WERI-Rb-1 (cell line): Measurements from ENCODE around the gene P2RY2.

ENCODE experiments used
- DNase-seq: peaks from one replicate; pipeline ENCODE4 v3.0.0-alpha.2; 2020
- H3K27ac ChIP-seq: fragments of 250-450 bp; sonication (Bioruptor Pico); 2 replicates; pipeline ENCODE4 v1.5.1; 2020; ENCODE audit warnings: mild to moderate bottlenecking, moderate library complexity
- H3K27me3 ChIP-seq: fragments of 250-450 bp; sonication (Bioruptor Pico); 2 replicates; pipeline ENCODE4 v1.5.1; 2021; ENCODE audit warnings: mild to moderate bottlenecking, low read depth, moderate library complexity; ENCODE audit not compliant: insufficient read depth, severe bottlenecking
- H3K36me3 ChIP-seq: fragments of 250-450 bp; sonication (Bioruptor Pico); 2 replicates; pipeline ENCODE4 v1.5.1; 2020; ENCODE audit warnings: mild to moderate bottlenecking, moderate library complexity
- H3K4me3 ChIP-seq: 2 replicates; pipeline ENCODE4 v1.5.1; 2011; ENCODE audit warnings: low read depth, mild to moderate bottlenecking, control low read depth, low read length
- H3K9me3 ChIP-seq: fragments of 250-450 bp; sonication (Bioruptor Pico); 2 replicates; pipeline ENCODE4 v1.5.1; 2021; ENCODE audit warnings: mild to moderate bottlenecking, moderate library complexity; ENCODE audit not compliant: severe bottlenecking
- TF ChIP-seq, protein P1 (sequence below): IDR thresholded peaks from 2 replicates; pipeline ENCODE4 v1.5.1; 2011; ENCODE audit warnings: low read depth, mild to moderate bottlenecking, control low read depth, inconsistent platforms, low read length

Gene P2RY2

DNA sequence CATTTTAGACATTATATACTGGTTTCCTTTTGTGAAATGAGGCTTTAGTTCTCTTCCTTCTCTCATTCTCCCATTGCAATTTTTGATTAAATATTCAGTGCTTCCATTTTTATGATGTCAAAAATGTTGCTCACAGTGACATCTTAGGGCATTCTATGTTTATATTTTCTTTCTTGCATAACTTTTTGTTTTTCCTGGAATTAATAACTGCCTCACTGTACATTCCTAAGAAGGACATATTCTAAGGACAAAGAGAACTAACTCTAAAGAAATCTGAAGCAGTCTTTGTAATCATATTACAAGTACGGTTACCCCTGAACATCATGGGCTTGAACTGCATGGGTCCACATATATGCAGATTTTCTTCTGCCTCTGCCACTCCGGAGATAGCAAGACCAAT lies 28.2 kb downstream of the P2RY2 start:
- no peak overlapping the region for H3K27ac ChIP-seq

DNA sequence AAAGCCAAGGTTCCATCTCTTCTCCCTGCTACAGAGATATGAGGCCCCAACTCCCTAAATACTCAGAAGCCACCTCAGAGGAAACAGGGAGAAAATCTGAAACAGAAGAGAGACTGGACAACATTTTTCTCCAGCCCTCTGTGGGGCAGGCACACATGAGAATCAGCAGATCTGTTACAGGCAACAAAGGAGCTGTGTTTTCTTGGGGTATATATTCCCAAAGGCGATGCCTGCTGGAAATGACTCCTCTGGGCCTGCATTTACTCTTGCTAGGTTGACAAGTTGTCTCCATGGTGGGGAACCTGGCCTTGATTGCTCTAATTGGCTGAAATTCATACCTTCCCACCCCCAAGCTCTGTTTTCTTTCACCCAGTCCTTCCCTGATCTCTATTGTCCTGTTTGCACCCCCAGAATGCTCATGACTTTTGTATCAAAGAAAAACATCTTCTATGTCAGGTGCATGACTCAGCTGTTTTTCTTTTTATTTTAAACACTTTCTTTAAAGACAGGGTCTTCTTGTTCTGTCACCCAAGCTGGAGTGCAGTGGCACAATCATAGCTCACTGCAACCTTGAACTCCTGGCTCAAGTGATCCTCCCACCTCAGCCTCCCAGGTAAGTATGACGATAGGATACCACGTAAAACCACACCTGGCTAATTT lies 30.6 kb downstream of the P2RY2 start:
- no peaks in the 10 kb centered on the region for H3K9me3 ChIP-seq
- no peak overlapping the region for H3K27ac ChIP-seq
- H3K27me3 ChIP-seq = no peaks in the 10 kb centered on the region
- no peak for DNase-seq
- no peak overlapping the region for H3K4me3 ChIP-seq
- TF ChIP-seq, protein P1, sequence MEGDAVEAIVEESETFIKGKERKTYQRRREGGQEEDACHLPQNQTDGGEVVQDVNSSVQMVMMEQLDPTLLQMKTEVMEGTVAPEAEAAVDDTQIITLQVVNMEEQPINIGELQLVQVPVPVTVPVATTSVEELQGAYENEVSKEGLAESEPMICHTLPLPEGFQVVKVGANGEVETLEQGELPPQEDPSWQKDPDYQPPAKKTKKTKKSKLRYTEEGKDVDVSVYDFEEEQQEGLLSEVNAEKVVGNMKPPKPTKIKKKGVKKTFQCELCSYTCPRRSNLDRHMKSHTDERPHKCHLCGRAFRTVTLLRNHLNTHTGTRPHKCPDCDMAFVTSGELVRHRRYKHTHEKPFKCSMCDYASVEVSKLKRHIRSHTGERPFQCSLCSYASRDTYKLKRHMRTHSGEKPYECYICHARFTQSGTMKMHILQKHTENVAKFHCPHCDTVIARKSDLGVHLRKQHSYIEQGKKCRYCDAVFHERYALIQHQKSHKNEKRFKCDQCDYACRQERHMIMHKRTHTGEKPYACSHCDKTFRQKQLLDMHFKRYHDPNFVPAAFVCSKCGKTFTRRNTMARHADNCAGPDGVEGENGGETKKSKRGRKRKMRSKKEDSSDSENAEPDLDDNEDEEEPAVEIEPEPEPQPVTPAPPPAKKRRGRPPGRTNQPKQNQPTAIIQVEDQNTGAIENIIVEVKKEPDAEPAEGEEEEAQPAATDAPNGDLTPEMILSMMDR = no peak
- H3K36me3 ChIP-seq = no peaks in the 10 kb centered on the region

More for the DNA sequence above, 28.2 kb downstream of the P2RY2 start:
- Histone ChIP-seq H3K4me3 (no peak overlapping the region), H3K9me3 (no peaks in the 10 kb centered on the region), H3K27me3 (no peaks in the 10 kb centered on the region), H3K36me3 (no peaks in the 10 kb centered on the region)
- TF ChIP-seq, protein P1 = no peak
- no peak for DNase-seq

DNA sequence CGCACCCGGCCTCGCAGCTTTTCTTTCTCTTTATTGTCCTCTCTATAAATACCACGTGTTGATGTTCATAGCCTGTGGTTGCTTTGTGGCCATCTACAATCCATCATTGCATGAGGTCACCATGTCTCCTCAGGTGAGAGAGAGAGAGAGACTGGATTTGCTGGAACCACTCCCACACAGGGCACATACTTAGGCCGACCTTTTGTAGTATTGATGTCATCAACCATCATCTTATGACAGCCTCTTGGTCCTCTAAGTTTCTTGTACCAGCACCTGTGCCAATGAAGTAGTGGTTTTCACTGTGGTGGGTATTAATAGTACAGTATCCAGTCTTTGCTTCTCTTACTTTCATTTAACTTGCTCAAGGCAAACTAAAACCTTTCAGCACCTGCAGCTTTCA lies 31.2 kb downstream of the P2RY2 start:
- Histone ChIP-seq H3K27ac (no peak overlapping the region), H3K4me3 (no peak overlapping the region), H3K36me3 (no peaks in the 10 kb centered on the region), H3K9me3 (no peaks in the 10 kb centered on the region), H3K27me3 (no peaks in the 10 kb centered on the region)
- no peak for DNase-seq
- TF ChIP-seq, protein P1 = no peak

DNA sequence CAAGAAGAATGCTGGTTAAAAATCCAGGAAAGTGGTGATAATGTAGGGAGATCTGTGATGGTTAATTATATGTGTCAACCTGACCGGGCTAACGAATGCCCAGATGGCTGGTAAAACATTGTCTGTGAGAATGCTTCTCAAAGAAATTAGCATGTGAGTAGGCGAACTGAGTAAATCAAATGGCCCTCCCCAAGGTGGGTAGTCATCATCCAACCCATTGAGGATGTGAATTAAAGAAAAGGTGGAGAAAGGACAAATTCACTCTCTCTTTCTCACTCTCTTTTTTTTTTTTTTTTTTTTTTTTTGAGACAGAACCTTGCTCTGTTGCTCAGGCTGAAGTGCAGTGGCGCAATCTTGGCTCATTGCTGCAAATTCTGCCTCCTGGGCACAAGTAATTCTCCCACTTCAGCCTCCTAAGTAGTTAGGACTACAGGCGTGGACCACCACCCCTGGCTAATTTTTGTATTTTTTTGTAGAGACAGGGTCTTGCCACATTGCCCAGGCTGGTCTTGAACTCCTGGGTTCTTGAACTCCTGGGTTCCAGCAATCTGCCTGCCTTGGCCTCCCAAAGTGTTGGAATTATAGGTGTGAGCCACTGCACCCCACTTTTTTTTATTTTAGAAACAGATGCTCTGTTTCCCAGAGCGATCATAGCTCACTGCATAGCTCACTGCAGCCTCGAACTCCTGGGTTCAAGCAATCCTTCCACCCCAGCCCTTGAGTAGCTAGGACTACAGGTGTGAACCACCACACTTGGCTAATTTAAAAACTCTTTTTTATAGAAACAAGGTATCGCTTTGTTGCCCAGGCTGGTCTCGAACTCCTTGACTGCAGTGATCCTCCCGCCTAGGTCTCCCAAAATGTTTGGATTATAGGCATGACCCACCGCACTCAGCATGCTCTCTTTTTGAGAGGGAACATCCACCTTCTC lies 32.0 kb downstream of the P2RY2 start:
- Histone ChIP-seq H3K9me3 (no peaks in the 10 kb centered on the region), H3K27me3 (no peaks in the 10 kb centered on the region), H3K4me3 (no peak overlapping the region), H3K27ac (no peak overlapping the region), H3K36me3 (no peaks in the 10 kb centered on the region)
- TF ChIP-seq, protein P1 = no peak
- DNase-seq = no peak

DNA sequence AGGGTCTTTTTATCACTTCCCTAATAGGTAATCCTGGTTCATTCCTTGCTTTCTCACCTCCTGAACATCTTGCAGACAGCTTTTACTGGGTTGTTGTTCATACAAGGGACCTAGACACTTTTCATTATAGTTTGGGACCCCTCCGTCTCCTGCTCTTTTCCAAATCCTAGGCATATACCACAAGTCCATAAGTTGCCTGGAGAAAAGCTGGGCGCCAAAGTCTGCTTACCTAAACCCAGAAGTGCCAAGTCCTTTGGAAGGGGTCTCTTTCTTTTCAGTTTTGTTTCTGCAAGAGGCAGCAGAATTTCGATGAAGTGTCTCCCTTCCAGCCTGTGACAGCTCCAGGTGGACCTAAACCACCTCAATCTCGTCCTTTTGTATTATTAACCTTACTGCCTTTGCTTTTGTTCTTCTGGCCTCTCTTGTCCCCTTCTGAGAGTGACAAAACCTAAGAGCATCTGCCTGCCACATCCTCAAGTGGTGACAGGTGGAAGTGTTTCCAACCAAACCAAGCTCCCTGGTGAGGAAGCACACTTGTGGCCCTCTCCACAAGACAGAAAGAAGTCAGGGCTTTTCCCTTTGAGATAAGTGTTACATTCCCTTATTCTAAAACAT lies 34.6 kb downstream of the P2RY2 start:
- no peaks in the 10 kb centered on the region for H3K9me3 ChIP-seq
- no peak overlapping the region for H3K27ac ChIP-seq
- peak; percentile 35 for DNase-seq
- H3K27me3 ChIP-seq = no peaks in the 10 kb centered on the region
- no peaks in the 10 kb centered on the region for H3K36me3 ChIP-seq
- TF ChIP-seq, protein P1 = peak; percentile 30; the same call in 1 of the 2 replicates
- no peak overlapping the region for H3K4me3 ChIP-seq
